ENCODE data around the gene SSBP4.

Gene SSBP4

GRCh38 chr19:18434411-18435175 is 15.4 kb downstream of the SSBP4 start:
- no peak for DNase-seq

- no peak for DNase-seq
Measured at GRCh38 chr19:18435178-18435841, 16.1 kb downstream of the SSBP4 start.

GRCh38 chr19:18435842-18436670 is 16.9 kb downstream of the SSBP4 start:
- DNase-seq = no peak

DNA sequence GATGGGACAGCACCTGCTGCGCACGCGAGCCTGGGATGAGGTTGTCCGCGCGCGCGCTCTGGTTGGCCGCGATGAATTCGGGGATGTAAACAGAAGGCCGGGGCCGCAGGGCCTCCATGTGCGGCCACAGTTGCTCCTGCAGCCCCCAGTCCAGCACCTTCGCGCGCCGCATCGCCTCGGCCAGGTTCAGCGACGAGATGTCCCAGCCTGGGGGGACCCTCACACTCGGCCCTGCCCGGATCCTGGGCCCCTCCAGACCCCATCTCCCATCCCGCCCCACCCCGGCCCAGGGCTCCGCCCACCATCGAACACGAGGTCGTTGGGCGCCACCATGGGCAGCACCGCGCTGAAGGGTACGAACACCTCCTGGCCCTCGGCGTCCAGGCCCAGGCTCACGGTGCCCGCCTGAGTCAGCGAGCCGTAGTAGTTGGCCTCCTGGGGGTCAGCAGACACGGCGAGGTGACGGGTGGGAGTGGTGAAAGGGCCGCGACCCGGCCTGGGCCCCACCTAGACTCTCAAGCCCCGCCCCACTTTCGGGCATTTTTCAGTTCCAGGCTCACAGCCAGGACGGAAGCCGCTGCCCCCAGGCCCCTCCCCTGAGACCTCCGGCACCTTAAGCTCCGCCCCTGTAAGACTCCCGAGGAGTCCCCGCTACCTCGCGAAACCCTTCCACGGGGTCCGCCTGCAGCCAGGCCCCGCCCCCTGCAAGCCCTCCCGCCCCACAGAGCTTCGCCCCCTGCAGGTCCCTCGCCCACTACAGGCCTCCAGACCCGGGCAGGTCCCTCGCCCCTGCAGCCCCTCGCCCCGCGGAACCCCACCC is 17.7 kb downstream of the SSBP4 start:
- DNase-seq = peak; percentile 63 to 77

DNA sequence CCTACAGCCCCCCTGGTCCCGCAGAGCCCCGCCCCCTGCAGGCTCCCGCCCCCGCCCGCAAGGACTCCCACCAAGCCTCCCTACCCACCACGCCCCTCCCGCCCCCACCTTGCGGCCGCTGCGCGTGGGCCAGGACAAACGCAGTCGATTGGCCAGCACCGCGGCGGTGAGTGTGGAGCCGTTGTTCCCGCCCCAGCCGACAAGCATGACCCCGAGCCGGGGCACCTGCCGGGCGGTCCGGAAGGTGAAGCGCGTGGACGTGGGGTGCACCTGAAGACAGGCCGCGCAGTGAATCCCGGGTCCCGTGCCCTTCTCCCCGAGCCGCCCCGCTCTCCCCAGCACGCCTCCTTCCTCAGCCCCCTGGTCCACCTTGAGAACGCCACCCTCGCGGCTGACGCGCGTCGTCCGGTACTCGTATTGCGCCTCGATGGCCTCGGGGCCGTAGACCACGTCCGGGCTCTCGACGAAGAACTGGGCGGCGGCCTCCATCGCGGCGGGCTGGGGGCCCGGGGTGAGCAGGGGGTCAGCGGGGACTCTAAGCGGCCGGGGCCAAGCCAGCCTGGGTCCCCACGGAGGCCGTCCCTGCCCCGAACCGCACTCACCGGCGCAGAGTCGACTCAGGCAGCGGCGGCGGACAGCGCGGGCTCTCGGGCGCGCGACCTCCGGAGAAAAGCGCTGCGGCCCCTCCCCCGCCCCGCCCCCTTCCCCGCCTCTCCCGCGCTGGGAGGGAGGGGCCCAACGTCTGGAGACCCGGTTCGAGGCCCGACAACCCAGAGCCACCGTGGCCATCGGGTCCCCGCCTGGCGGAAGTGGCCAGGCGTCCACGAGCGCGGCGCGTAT is 18.5 kb downstream of the SSBP4 start, which contains the start of gene ISYNA1:
Gene ISYNA1 (minus strand): TSS at position 643 of the 840 bp plus-strand sequence. CDS start 154 bp downstream, at position 489.
- DNase-seq = peak; percentile 49 to 69

DNA sequence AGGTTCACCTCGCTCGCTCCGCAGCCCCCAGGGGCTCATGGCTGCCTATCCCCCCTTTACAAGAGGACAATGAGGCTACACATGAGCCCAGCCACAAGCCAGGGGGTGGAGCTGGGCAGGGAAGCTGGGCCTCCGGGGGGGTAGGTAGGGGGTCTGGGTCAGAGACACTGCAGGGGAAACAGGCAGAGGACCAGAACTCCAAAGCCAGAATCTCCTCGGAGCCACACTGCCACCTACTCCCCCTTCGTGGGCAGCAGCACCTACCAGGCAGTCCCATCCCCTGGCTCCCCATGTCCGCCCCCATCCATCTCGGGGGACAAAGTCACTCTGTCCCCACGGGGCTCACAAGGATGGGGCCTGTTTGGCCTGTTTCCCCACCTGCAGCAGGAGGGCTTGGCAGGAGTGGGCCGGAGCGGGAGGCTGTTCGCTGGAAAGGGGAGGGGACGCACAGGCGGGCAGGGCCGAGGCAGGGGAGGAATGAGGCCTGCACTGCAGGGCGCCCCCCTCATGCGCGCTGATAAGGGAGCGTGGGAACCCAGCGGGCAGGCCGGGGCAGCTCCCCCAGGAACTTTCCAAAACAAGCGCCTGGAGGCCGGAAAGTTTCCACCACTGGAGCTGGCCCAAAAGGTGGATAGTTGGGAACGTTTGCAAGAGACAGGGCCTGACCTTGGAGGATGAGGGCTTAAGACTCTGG is 19.3 kb downstream of the SSBP4 start:
- no peak for DNase-seq

GRCh38 chr19:18439025-18439909 is 20.1 kb downstream of the SSBP4 start:
- DNase-seq = no peak

DNA sequence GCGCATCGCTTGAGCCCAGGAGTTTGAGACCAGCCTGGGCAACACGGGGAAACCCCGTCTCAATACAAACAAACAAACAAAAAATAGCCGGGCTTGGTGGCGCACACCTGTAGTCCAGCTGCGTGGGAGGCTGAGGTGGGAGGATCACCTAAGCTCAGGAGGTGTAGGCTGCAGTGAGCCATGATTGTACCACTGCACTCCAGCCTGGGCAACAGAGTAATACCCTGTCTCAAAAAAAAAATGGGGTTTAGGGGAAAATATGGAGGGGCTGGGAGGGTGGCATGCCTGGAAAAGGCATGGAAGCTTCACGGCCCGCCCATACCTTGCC is 20.7 kb downstream of the SSBP4 start:
- no peak for DNase-seq

DNA sequence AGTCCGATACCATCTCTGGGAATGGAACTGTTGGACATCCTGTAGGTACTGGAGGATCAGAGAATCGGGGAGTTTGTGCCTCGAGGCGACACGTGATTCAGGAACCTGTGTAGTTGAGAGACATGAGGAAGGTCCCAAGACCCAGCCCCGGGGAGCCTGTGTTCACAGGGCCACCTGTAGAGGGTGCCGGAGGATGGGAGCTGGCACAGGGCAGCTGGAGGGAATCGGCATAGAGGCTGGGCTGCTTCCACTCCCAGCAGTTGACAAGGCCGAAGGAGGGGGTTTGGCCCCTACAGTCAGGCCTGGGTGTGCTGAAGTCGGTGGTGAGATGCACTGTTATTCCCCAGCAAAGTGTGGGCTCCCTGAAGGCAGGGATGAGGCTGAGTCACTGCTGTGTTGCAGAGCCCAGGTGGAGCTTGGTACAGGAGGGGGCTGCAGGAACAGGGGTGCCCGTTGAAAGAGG is 21.2 kb downstream of the SSBP4 start:
- DNase-seq = no peak

GRCh38 chr19:18440936-18441803 is 22.0 kb downstream of the SSBP4 start:
- no peak for DNase-seq

DNA sequence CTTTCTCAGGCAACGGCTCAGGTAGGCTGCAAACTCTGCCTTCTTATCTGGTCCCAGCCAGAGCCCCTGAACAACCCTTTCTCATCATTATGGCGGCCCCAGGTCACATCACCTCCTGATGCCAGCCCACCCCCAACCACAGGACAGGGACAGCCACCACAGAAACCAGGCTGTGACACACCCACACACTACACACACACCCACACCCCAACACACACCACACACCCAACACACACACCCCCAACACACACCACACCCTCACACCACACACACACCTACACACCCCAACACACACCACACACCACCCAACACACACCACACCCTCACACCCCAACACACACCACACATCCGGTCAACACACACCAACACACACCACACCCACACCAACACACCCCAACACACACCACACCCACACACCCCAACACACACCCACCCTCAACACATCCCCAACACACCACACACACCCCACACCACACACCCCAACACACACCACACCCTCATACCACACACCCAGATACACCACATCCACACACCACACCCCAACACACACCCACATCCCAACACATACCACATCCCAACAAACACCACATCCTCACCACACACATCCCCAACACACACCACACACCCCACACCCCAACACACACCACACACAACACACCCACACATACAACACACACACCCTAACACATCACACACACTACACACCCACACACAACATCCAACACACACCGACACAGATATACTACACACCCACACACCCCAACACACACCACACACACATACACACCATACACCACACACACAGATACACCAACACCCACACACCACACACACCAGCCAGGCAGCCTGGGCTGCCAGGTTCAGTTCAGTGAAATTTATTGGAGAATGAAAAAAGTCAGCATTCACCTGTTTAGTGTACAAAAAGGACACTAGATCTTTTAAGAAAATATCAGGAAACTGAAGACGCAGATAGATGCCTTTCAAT is 22.9 kb downstream of the SSBP4 start:
- DNase-seq = no peak

GRCh38 chr19:18442941-18443340 is 23.7 kb downstream of the SSBP4 start:
- no peak for DNase-seq

DNA sequence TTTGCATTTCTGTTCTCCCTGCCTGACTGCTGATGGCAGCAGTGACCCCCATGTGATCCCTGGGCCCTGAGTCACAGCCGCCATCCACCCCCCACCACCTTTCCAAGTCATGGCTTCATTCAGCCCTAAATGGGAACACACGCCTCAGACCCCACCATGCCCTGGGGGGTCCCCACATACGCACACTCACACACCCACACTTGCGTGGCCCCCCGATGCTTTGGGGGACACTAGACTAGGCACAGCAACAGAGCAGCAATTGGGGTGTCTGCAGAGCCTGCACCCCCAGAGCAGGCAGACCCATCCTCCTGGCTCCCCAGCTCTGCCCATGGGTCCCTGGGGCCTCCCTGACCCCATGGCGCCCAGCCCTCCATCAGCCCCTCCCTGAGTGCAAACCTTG is 24.2 kb downstream of the SSBP4 start:
- DNase-seq = no peak

- DNase-seq = no peak
Measured at GRCh38 chr19:18443831-18444230, 24.6 kb downstream of the SSBP4 start.

- DNase-seq = no peak
Measured at GRCh38 chr19:18444513-18444912, 25.3 kb downstream of the SSBP4 start.

- no peak for DNase-seq
Measured at GRCh38 chr19:18445262-18445948, 26.2 kb downstream of the SSBP4 start.
